ENCODE data around the gene UBE2V1.

The UBE2V1 gene

GRCh38 chr20:50098259-50098658 is 14.7 kb downstream of the UBE2V1 start:
- peaks cover 69% of the 10 kb centered on the region for H3K79me2 ChIP-seq (ENCODE audit: insufficient read depth, low read depth)
- peaks cover 5% of the 10 kb centered on the region; the same call in 1 of the 2 replicates for H4K20me1 ChIP-seq (ENCODE audit: insufficient read depth)
- H3K4me3 ChIP-seq (IDR thresholded peaks at IDR 0.05; ENCODE audit: insufficient read depth, low read depth, low read length): no peak overlapping the region
- H3K4me2 ChIP-seq: no peak overlapping the region
- H2AFZ ChIP-seq (ENCODE audit: low read depth): no peak overlapping the region
- peaks cover 3% of the 10 kb centered on the region; the same call in 1 of the 2 replicates for H3K36me3 ChIP-seq (ENCODE audit: insufficient read depth)
- peaks cover 15% of the 10 kb centered on the region for H3K4me1 ChIP-seq (ENCODE audit: low read depth, poor library complexity, severe bottlenecking)
- no peak for TF ChIP-seq CTCF (conservative IDR thresholded peaks at IDR 0.05; ENCODE audit: low read depth, low read length)
- H3K27me3 ChIP-seq (ENCODE audit: insufficient read depth, low read depth): no peaks in the 10 kb centered on the region
- H3K27ac ChIP-seq: no peak overlapping the region
- no peak overlapping the region for H3K9ac ChIP-seq

GRCh38 chr20:50097843-50098242 is 15.1 kb downstream of the UBE2V1 start:
- no peak overlapping the region for H3K9ac ChIP-seq
- peaks cover 65% of the 10 kb centered on the region for H3K79me2 ChIP-seq (ENCODE audit: insufficient read depth, low read depth)
- H3K4me3 ChIP-seq (IDR thresholded peaks at IDR 0.05; ENCODE audit: insufficient read depth, low read depth, low read length): no peak overlapping the region
- H3K36me3 ChIP-seq (ENCODE audit: insufficient read depth): peaks cover 3% of the 10 kb centered on the region; the same call in 1 of the 2 replicates
- peaks cover 15% of the 10 kb centered on the region for H3K4me1 ChIP-seq (ENCODE audit: low read depth, poor library complexity, severe bottlenecking)
- no peak overlapping the region for H3K4me2 ChIP-seq
- H3K27me3 ChIP-seq (ENCODE audit: insufficient read depth, low read depth): no peaks in the 10 kb centered on the region
- H2AFZ ChIP-seq (ENCODE audit: low read depth): no peak overlapping the region
- peaks cover 2% of the 10 kb centered on the region; the same call in 1 of the 2 replicates for H4K20me1 ChIP-seq (ENCODE audit: insufficient read depth)
- no peak for TF ChIP-seq CTCF (conservative IDR thresholded peaks at IDR 0.05; ENCODE audit: low read depth, low read length)
- no peak overlapping the region for H3K27ac ChIP-seq

GRCh38 chr20:50096237-50096636 is 16.7 kb downstream of the UBE2V1 start:
- H3K36me3 ChIP-seq (ENCODE audit: insufficient read depth): peaks cover 3% of the 10 kb centered on the region; the same call in 1 of the 2 replicates

GRCh38 chr20:50095476-50096078 is 17.4 kb downstream of the UBE2V1 start:
- Histone ChIP-seq H4K20me1 (ENCODE audit: insufficient read depth) (0 out of 2 replicates have a peak, but pooled peaks cover 3% of the 10 kb centered on the region), H3K36me3 (ENCODE audit: insufficient read depth) (peaks cover 3% of the 10 kb centered on the region; the same call in 1 of the 2 replicates)

More at GRCh38 chr20:50096237-50096636, 16.7 kb downstream of the UBE2V1 start:
- H3K9ac ChIP-seq: no peak overlapping the region
- no peak overlapping the region for H3K27ac ChIP-seq
- peaks cover 15% of the 10 kb centered on the region for H3K4me1 ChIP-seq (ENCODE audit: low read depth, poor library complexity, severe bottlenecking)
- no peak overlapping the region for H2AFZ ChIP-seq (ENCODE audit: low read depth)
- no peaks in the 10 kb centered on the region for H4K20me1 ChIP-seq (ENCODE audit: insufficient read depth)
- H3K79me2 ChIP-seq (ENCODE audit: insufficient read depth, low read depth): peaks cover 61% of the 10 kb centered on the region
- no peak overlapping the region for H3K4me2 ChIP-seq
- no peaks in the 10 kb centered on the region for H3K27me3 ChIP-seq (ENCODE audit: insufficient read depth, low read depth)
- TF ChIP-seq CTCF (conservative IDR thresholded peaks at IDR 0.05; ENCODE audit: low read depth, low read length): no peak
- H3K4me3 ChIP-seq (IDR thresholded peaks at IDR 0.05; ENCODE audit: insufficient read depth, low read depth, low read length): no peak overlapping the region

More at GRCh38 chr20:50095476-50096078, 17.4 kb downstream of the UBE2V1 start:
- Histone ChIP-seq H3K27ac (no peak overlapping the region), H3K4me3 (IDR thresholded peaks at IDR 0.05; ENCODE audit: insufficient read depth, low read depth, low read length) (no peak overlapping the region), H3K4me2 (no peak overlapping the region), H3K79me2 (ENCODE audit: insufficient read depth, low read depth) (peaks cover 59% of the 10 kb centered on the region), H2AFZ (ENCODE audit: low read depth) (no peak overlapping the region), H3K9ac (no peak overlapping the region), H3K27me3 (ENCODE audit: insufficient read depth, low read depth) (no peaks in the 10 kb centered on the region), H3K4me1 (ENCODE audit: low read depth, poor library complexity, severe bottlenecking) (peaks cover 10% of the 10 kb centered on the region)
- no peak for TF ChIP-seq CTCF (conservative IDR thresholded peaks at IDR 0.05; ENCODE audit: low read depth, low read length)
